Measurements from ENCODE around the gene TSPAN5.

TSPAN5 gene

DNA sequence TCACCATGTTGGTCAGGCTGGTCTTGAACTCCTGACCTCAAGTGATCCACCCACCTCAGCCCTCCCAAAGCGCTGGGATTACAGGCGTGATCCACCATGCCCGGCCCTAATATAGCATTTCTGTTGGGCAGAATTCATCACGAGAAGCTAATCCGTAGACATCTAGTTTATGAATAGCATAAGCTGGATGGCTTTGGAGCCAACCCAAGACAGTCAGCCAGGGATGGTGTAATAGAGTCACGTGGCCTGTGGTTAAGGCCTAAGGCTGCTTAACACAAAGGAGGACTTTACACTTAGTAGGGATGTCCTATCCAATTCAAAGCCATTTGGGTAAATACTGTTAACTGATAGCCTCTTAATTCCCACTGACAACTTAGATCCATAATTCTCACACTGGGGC, 223.6 kb downstream of the TSPAN5 start:
- no peak for DNase-seq

GRCh38 chr4:98433691-98434090, 224.7 kb downstream of the TSPAN5 start:
- DNase-seq, result no peak

DNA sequence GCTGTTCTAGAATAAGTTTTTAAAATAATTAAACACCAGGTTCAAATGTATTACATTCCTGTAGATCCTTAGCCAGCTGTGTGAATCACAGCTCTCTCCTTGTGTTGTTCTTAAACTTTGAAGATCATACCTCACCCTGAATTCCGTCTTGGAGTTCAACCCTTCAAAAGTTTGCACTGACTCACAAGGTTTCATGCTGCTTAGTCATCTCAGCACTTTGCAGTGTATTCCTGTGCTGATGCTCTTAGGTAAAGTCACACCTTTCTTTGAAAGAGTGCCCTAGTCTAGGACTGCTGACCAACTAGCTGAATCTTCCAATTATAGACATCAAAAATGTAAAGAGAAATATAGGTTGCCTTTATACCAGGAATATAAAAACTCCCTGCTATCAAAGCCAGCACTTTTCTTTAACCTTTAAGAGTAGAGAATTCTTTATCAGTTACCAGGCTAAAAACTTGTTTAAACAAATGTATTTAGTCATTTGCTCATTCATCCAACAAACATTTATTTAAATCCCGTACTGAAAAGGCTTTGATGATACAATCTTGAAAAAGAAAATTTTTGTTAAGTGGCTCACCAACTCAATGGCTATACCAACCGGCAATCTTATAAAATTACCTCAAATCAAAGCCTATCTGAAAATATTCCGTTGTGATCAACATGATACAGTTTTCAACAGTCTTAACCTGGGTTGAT, 227.6 kb downstream of the TSPAN5 start:
- no peak for DNase-seq

DNA sequence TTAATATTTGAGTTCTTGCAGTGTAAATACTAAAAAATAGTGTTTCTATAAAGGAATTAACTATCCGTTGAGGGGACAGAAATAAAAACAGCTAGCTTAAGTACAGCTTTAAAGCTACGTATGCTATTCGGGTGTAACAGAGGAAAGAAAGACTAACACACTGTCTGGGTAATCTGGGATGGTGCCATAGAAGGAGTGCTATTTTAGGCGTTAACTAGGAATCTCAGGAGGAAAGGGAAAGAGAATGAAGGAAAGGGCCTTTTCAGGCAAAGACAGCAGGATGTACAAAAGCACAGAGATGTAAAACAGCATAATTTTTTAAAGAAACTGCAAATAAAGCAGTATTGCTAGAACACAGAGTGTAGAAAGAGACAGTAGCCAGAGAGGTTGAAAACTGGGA, 235.4 kb downstream of the TSPAN5 start:
- no peak for DNase-seq

- no peak for DNase-seq
Observed at GRCh38 chr4:98421111-98421510, 237.3 kb downstream of the TSPAN5 start.

All from stimulated activated CD4-positive, alpha-beta T cell treated with anti-CD3 and anti-CD28 coated beads, Interleukin-4, amount 100 ng/mL, for 4 hours (primary cell).